DOHH2 (cell line): Measurements from ENCODE around the gene HELLS.

Source experiments
- H3F3A ChIP-seq: fragments of 200-600 bp; sonication (generic), shearing (Covaris generic); 2 replicates; pipeline ENCODE4 v1.6.0; 2016; ENCODE audit warnings: antibody characterized with exemption, mild to moderate bottlenecking; ENCODE audit not compliant: control insufficient read depth, insufficient read depth
- H3K27ac ChIP-seq: fragments of 200-600 bp; sonication (generic); 2 replicates; pipeline ENCODE4 v1.5.1; 2014; ENCODE audit warnings: low read depth, mild to moderate bottlenecking, low read length, moderate library complexity
- H3K27me3 ChIP-seq: fragments of 200-600 bp; sonication (generic); 2 replicates; pipeline ENCODE4 v1.6.1; 2014; ENCODE audit warnings: mild to moderate bottlenecking, low read length, mixed read lengths; ENCODE audit not compliant: control insufficient read depth
- H3K36me3 ChIP-seq: fragments of 200-600 bp; sonication (generic); 2 replicates; pipeline ENCODE4 v1.6.1; 2014; ENCODE audit warnings: mild to moderate bottlenecking, low read length, moderate library complexity, mixed read lengths; ENCODE audit not compliant: control insufficient read depth
- H3K4me1 ChIP-seq: fragments of 200-600 bp; sonication (generic); 2 replicates; pipeline ENCODE4 v1.6.1; 2014; ENCODE audit warnings: mild to moderate bottlenecking, low read length, mixed read lengths; ENCODE audit not compliant: control insufficient read depth
- H3K4me2 ChIP-seq: fragments of 200-600 bp; sonication (generic); 2 replicates; pipeline ENCODE4 v1.6.0; 2014; ENCODE audit warnings: mild to moderate bottlenecking, low read length, moderate library complexity
- H3K4me3 ChIP-seq: fragments of 200-600 bp; sonication (generic); 2 replicates; pipeline ENCODE4 v1.5.1; 2014; ENCODE audit warnings: mild to moderate bottlenecking, low read length, mixed read lengths
- H3K79me2 ChIP-seq: fragments of 200-600 bp; sonication (generic); 2 replicates; pipeline ENCODE4 v1.6.1; 2014; ENCODE audit warnings: mild to moderate bottlenecking, low read length, mixed read lengths; ENCODE audit not compliant: control insufficient read depth
- H3K9me2 ChIP-seq: fragments of 200-600 bp; sonication (generic); replicated peaks from 2 replicates; pipeline ENCODE4 v1.6.1; 2014; ENCODE audit warnings: mild to moderate bottlenecking, low read length, mixed read lengths; ENCODE audit not compliant: control insufficient read depth
- H3K9me3 ChIP-seq: fragments of 200-600 bp; sonication (generic); 2 replicates; pipeline ENCODE4 v1.6.1; 2014; ENCODE audit warnings: antibody characterized with exemption, low read length, mixed read lengths; ENCODE audit not compliant: control insufficient read depth, insufficient read depth
- H4K20me1 ChIP-seq: fragments of 200-600 bp; sonication (generic); 2 replicates; pipeline ENCODE4 v1.6.0; 2014; ENCODE audit warnings: low read depth, mild to moderate bottlenecking, antibody characterized with exemption, low read length, moderate library complexity; ENCODE audit not compliant: control insufficient read depth, insufficient read depth
- CTCF ChIP-seq: fragments of 200-600 bp; sonication (generic); IDR thresholded peaks from one replicate; pipeline ENCODE4 v1.5.1; 2014; ENCODE audit warnings: antibody characterized with exemption, mild to moderate bottlenecking, low read depth, low read length; ENCODE audit not compliant: poor library complexity, severe bottlenecking
- EZH2phosphoT487 ChIP-seq: fragments of 200-600 bp; sonication (generic); IDR thresholded peaks from 2 replicates; pipeline ENCODE4 v1.6.1; 2017; ENCODE audit warnings: borderline replicate concordance, mild to moderate bottlenecking, antibody characterized with exemption, low read length, moderate library complexity, mixed read lengths

HELLS gene

GRCh38 chr10:94641480-94641879 is 95.9 kb downstream of the HELLS start:
- H3K9me3 ChIP-seq = peaks cover 2% of the 10 kb centered on the region
- H3K27me3 ChIP-seq = peaks cover 3% of the 10 kb centered on the region; the same call in 1 of the 2 replicates
- no peak overlapping the region for H3K4me2 ChIP-seq
- H3K9me2 ChIP-seq = no peaks in the 10 kb centered on the region
- no peaks in the 10 kb centered on the region for H4K20me1 ChIP-seq
- TF ChIP-seq CTCF (no peak), EZH2phosphoT487 (no peak)
- no peaks in the 10 kb centered on the region for H3K36me3 ChIP-seq
- H3K27ac ChIP-seq = no peak overlapping the region
- H3K79me2 ChIP-seq = no peaks in the 10 kb centered on the region
- H3K4me1 ChIP-seq = no peaks in the 10 kb centered on the region
- H3K4me3 ChIP-seq = no peak overlapping the region
- H3F3A ChIP-seq = no peaks in the 10 kb centered on the region

- TF ChIP-seq CTCF = no peak
- no peak for TF ChIP-seq EZH2phosphoT487
- Histone ChIP-seq H3F3A (no peaks in the 10 kb centered on the region), H3K4me2 (no peak overlapping the region), H3K27me3 (peaks cover 3% of the 10 kb centered on the region; the same call in 1 of the 2 replicates), H3K9me2 (no peaks in the 10 kb centered on the region), H3K4me3 (no peak overlapping the region), H4K20me1 (no peaks in the 10 kb centered on the region), H3K79me2 (no peaks in the 10 kb centered on the region), H3K36me3 (no peaks in the 10 kb centered on the region), H3K27ac (no peak overlapping the region), H3K4me1 (no peaks in the 10 kb centered on the region), H3K9me3 (no peaks in the 10 kb centered on the region)
Measured at GRCh38 chr10:94644352-94644751, 98.8 kb downstream of the HELLS start.

GRCh38 chr10:94645285-94645684 is 99.7 kb downstream of the HELLS start:
- no peaks in the 10 kb centered on the region for H3K4me1 ChIP-seq
- no peak overlapping the region for H3K4me2 ChIP-seq
- no peak overlapping the region for H3K27ac ChIP-seq
- H3K4me3 ChIP-seq = no peak overlapping the region
- no peaks in the 10 kb centered on the region for H3K9me3 ChIP-seq
- H3K79me2 ChIP-seq = no peaks in the 10 kb centered on the region
- H3F3A ChIP-seq = no peaks in the 10 kb centered on the region
- no peaks in the 10 kb centered on the region for H4K20me1 ChIP-seq
- peaks cover 3% of the 10 kb centered on the region; the same call in 1 of the 2 replicates for H3K27me3 ChIP-seq
- H3K36me3 ChIP-seq = no peaks in the 10 kb centered on the region
- no peak for TF ChIP-seq CTCF
- no peak for TF ChIP-seq EZH2phosphoT487
- no peaks in the 10 kb centered on the region for H3K9me2 ChIP-seq
